ENCODE results near the gene ZDHHC11.

The ZDHHC11 gene

GRCh38 chr5:889075-889710 is 38.4 kb upstream of the ZDHHC11 start:
- no peak overlapping the region for H3K27ac ChIP-seq
- TF ChIP-seq ZFX (IDR thresholded peaks at IDR 0.05) = no peak
- TF ChIP-seq, protein P1, sequence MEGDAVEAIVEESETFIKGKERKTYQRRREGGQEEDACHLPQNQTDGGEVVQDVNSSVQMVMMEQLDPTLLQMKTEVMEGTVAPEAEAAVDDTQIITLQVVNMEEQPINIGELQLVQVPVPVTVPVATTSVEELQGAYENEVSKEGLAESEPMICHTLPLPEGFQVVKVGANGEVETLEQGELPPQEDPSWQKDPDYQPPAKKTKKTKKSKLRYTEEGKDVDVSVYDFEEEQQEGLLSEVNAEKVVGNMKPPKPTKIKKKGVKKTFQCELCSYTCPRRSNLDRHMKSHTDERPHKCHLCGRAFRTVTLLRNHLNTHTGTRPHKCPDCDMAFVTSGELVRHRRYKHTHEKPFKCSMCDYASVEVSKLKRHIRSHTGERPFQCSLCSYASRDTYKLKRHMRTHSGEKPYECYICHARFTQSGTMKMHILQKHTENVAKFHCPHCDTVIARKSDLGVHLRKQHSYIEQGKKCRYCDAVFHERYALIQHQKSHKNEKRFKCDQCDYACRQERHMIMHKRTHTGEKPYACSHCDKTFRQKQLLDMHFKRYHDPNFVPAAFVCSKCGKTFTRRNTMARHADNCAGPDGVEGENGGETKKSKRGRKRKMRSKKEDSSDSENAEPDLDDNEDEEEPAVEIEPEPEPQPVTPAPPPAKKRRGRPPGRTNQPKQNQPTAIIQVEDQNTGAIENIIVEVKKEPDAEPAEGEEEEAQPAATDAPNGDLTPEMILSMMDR (conservative IDR thresholded peaks at IDR 0.05) = no peak

GRCh38 chr5:888638-889035 is 37.9 kb upstream of the ZDHHC11 start:
- TF ChIP-seq, protein P1 (conservative IDR thresholded peaks at IDR 0.05) = no peak
- no peak for TF ChIP-seq ZFX (IDR thresholded peaks at IDR 0.05)
- no peak overlapping the region for H3K27ac ChIP-seq

GRCh38 chr5:887947-888637 is 37.3 kb upstream of the ZDHHC11 start:
- H3K27ac ChIP-seq = no peak overlapping the region

GRCh38 chr5:886716-887325 is 36.0 kb upstream of the ZDHHC11 start:
- no peak for TF ChIP-seq ZFX (IDR thresholded peaks at IDR 0.05)
- TF ChIP-seq, protein P1 (conservative IDR thresholded peaks at IDR 0.05) = no peak

More at GRCh38 chr5:887947-888637, 37.3 kb upstream of the ZDHHC11 start:
- no peak for TF ChIP-seq ZFX (IDR thresholded peaks at IDR 0.05)
- TF ChIP-seq, protein P1 (conservative IDR thresholded peaks at IDR 0.05) = no peak

DNA sequence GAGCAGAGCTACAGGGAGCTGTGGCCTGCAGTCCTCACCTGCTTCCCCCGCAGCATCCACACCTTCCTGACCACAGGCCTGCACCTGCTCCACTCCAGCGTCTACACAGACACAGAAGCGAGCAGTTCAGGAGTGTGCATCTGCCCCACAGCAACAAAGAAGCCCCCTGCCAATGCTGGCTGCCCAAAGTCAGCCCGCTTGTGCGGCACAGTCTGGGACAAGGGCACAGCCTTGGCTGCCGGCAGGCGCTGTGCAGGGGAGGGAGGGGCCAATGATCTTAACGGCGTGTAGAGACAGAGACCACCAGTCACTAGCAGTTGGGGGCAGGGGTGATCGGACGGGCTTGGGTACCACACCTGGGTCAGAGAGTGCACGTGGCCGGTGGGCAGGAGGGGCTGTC is 35.2 kb upstream of the ZDHHC11 start:
- TF ChIP-seq, protein P1 (conservative IDR thresholded peaks at IDR 0.05) = no peak
- TF ChIP-seq ZFX (IDR thresholded peaks at IDR 0.05) = no peak
- no peak overlapping the region for H3K27ac ChIP-seq

More at GRCh38 chr5:886716-887325, 36.0 kb upstream of the ZDHHC11 start:
- no peak overlapping the region for H3K27ac ChIP-seq

DNA sequence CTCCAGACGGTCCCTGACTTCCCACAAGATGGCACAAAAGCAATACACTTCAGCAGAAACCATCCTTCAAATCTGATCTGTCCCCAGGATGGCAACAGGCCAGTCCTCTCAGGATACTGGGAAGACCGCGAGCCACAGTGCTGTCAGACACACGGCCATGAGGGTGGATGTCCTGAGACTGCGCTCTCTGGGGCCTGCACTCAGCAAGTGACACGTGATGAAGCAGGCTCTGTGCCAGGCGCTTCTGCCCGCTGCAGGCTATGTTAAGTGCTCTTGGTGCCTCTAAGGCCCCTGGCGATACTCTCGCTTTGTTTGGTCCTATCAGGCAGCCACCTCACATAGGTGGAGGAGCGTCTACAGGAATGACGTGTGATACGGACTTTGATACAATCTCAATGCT is 34.7 kb upstream of the ZDHHC11 start:
- no peak overlapping the region for H3K27ac ChIP-seq
- TF ChIP-seq, protein P1 (conservative IDR thresholded peaks at IDR 0.05) = no peak
- TF ChIP-seq ZFX (IDR thresholded peaks at IDR 0.05) = no peak

DNA sequence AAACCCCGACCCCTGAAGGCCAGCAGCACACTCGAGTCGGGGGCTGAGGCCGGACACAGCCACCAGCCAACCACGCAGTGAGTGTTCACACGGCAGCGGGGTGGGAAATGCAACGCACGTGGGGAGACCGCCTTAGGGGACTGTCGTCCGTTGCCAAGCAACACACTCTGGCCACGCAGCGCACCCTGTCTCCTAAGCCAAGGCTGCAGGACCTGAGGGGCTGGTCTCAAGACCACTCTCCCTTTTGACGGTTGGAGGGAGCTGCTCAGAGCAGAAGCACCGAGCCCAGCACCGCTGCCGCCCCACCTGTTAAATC is 34.3 kb upstream of the ZDHHC11 start:
- no peak overlapping the region for H3K27ac ChIP-seq
- TF ChIP-seq ZFX (IDR thresholded peaks at IDR 0.05) = no peak
- TF ChIP-seq, protein P1 (conservative IDR thresholded peaks at IDR 0.05) = no peak

All from C4-2B (cell line).